GM21529 (cell line): ENCODE results near the gene PRUNE1.
A peak's percentile ranks its signal among the peaks of the same experiment; 100 is the strongest.

Experiments
- ATAC-seq: cut with Tn5 transposase; IDR thresholded peaks from one replicate; pipeline ENCODE4 v1.9.1; 2021; ENCODE audit not compliant: unreplicated experiment

PRUNE1 gene

GRCh38 chr1:151049458-151049857, 41.2 kb downstream of the PRUNE1 start:
- ATAC-seq = no peak

GRCh38 chr1:151050051-151050688, 41.9 kb downstream of the PRUNE1 start:
- no peak for ATAC-seq

- ATAC-seq = no peak
Measured at GRCh38 chr1:151051356-151052009, 43.2 kb downstream of the PRUNE1 start.

DNA sequence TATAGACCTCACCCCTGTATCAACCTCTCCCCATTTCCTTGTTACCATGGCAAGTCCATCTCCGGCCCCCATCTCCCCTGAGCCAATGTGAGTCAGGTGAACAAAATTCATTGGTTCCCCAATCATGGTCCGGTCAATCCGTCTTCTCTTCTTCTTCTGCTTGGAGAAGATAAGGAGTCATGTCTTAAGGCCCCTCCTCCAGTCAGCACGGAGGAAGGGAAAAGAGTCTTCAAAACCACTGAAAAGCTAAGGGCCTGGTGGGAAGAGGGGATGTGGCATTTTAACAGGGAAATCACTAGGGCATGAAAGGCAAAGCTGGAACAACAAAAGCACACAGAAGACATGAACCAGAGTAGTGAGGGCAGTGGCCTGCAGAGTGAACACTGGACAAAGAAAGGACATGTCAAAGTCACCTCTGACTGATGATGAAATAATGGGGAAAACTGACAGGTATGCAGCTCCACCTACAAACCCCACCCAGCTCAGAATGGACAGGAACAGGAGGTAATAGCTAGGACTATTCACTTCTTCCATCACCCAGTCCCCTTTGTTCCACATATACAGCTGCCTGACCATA, 46.8 kb downstream of the PRUNE1 start:
- ATAC-seq = no peak

DNA sequence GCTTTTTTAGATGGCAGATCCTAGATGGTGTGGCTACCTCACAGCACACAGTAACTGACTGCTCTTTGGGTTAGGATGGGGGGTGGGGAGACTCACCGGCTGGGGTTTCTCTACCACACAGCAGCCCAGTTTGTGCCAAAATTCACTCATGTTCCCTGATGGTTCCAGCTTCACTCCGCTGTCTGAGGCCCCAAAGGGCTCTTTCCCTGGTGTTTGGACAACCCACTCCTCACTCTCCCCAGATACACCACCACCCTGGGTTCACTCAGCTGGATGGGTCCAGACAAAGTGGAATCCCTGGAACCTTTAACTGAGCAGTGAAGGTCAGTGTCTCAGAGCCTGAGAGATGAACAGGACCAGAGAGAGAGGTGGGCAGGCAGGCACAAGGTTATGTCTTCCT, 47.3 kb downstream of the PRUNE1 start:
- no peak for ATAC-seq

DNA sequence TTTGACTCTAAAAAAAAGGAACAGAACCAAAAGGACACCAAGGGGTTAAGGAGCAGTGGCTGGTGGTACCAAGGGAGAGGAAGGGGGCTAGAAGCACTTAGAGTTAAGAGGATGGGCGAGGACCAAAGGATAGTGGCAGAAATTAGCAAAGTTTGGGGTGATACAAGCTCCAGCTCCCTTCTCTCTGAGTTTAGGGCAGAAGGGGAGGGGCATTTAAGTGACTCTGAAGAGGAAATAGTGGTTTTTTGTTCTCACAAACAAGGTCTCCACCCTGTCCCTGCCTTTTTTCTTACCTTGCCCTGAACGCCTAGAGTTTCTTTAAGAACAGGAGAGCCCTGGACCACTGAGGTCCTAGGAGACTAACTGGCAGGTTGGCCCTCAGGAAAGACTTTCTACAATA, 47.9 kb downstream of the PRUNE1 start:
- no peak for ATAC-seq

DNA sequence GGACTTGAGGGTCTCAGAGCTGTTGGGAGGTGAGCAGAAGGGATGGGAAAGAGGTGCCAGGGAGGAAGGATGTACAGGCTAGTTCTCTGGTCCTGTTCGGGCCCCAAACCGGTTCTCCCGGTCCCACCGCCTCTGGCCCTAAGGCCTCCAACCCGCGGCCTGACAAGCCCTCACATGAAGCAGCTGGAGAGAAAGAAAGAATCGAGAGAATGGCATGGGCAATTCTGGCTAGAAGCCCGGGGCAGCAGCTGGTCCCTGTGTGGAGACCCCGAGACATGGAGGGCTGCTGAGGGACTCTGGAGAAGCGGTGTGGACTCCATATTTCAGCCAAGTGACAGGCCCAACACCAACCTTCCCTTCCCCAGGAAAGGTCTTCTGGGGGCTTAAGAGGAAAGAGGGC, 50.4 kb downstream of the PRUNE1 start:
- no peak for ATAC-seq

DNA sequence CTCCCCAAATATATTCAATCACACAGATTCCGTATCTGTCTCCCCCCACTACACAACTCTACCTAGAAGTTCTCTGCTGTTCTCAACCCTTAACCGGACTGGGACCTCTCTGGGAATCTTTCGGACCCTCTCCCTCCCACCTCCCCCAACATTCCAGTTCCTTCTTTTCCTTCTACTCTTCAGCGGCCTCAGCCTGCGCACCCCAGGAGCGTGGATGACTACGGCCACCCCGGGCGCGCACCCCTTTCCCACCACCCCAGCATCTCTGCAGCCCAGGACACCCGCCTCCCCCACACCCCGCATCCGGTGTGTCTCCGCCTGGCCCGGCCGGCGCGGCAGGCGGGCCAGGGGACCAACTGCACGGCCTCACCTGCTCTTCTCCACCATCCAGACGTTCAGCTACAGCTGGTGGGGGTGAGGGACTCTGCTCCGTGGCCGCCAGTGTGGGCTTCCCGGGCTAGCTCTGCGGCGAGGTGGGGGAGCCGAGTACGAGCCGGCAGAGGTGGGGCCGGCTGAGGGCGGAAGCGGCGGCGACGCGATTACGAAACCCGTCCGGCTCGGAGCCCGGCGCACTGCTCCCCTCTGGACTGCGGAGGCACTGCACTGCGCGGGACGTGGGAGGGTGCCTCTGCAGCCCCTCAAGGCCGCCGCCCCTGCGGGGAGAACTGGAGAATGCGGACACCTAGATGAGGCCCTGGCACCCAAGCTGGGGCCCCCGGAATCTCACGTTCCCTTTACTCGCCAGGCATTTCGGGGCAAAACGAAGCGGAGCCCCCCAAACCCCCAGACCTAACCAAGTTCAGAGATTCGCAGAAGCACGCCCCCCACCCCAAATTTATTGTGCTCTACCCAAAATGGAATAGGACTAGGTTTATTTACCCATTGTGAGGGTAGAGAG, 51.1 kb downstream of the PRUNE1 start, which contains the start of gene CDC42SE1:
CDC42SE1 (minus strand) TSS at position 514 of the 898 bp plus-strand sequence. CDS start 3,892 bp downstream, outside the sequence.
- peak; percentile 85 for ATAC-seq

- ATAC-seq = no peak
Measured at GRCh38 chr1:151060007-151060656, 51.9 kb downstream of the PRUNE1 start, which contains the start of gene MLLT11. MLLT11 (plus strand) TSS chr1:151060397; CDS start chr1:151067225, 6,828 bp downstream.

DNA sequence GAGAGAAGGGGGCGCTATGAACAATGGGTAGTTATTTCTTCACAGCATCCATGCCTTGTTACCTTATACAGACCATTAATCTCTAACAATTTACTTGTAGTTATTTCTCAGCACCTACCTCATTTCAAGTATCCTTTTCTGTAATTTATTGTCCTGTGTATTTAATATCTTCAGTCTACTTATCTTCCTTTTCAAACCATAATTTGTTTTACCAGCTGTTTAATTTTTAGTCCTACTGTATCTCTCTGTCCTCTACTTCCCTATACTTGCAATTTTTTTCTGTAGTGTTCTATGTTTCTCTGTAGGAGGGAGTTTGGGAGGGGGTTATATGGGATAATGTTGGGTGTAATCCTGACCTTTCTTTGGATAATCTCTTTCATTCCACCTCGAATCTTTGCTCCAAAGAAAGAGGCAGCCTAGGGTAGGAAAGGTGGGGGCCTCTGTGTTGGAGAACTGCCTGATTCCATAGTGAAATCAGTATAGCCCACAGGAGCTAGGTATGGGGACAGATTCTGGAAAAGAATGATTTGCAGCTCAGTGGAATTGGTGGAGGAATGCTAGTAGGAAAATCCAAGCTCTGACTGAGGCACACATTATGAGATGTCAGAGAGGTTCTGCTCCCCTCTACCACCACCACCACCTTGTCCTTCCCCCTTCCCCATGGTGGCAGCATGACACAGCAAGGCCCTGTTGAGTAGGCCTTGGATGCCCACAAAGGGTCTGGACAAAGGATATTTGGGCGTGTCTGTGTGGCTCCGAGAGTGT, 52.6 kb downstream of the PRUNE1 start:
- no peak for ATAC-seq

DNA sequence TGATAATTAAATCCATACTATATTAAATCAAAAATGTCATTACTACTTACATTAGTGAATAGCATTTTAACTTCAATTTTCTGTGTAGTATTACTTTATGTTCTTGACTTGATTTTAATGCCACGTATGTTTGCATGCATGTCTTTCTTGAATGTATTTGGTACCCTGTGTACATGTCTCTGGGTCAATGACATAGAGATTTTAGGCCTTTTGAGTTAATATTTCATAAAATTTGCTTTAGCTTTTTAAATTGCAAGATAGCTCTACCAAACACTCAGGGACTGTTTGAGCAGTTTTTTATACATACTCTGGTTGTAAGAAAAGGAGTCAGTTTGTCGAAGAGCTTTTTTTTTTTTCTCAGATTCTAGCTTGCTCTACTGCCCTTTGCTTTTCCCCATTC, 53.5 kb downstream of the PRUNE1 start:
- no peak for ATAC-seq

- no peak for ATAC-seq
Measured at GRCh38 chr1:151062741-151063371, 54.6 kb downstream of the PRUNE1 start.

DNA sequence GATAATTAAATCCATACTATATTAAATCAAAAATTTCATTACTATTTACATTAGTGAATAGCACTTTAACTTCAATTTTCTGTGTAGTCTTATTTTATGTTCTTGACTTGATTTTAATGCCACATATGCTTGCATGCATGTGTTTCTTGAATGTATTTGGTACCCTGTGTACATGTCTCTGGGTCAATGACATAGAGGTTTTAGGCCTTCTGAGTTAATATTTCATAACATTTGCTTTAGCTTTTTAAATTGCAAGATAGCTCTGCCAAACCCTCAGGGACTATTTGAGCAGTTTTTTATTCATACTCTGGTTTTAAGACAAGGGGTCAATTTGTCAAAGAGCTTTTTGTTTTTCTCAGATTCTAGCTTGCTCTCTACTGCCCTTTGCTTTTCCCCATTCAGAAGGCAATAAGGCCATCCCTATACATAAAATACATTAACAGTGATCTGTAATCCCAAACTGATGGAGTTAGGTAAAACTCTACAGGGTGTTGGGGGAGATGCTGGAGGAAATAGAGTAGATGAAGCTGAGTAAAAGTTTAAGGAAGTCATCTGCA, 56.9 kb downstream of the PRUNE1 start:
- ATAC-seq = no peak

GRCh38 chr1:151067185-151067584, 58.9 kb downstream of the PRUNE1 start:
- no peak for ATAC-seq

GRCh38 chr1:151069103-151069486, 60.8 kb downstream of the PRUNE1 start:
- no peak for ATAC-seq

DNA sequence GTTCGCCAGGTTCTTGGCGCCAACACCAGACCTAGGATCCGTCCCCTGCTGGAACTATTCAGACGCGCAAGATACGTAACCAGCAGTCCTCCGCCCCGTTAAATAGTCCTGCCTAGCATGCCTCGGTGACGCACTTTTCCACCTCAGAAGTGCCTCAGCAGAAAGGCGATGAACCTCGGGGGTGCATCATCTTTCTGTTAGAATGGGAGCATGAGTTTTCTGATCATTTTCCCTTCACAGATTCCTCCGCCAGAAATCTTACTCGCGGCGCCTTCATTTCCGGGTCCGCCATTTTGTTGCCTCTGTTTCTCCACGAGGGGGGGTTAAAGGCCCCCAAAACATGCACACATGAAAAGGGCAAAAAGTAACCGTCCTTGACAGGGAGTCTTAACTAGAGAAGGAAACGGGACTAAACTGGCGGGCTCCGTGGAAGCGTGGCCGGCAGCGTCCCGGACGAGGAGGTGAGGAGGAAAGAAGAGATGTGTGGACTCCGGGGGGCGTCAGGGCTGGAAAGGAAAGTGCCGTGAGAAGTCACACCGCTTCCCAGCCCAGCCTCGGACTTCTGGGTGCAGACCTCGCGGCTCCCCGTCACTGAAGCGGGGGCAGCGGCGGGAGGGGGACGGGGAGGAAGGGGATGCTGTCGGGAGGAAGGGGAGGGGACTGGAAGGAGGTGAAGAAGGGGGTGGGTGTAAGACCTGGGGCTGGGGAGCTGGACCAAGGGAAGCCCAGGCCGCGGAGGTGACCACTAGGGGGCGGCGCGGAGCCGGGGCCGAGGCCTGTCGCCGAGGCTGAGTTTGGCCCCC, 62.4 kb downstream of the PRUNE1 start, which contains the start of gene GABPB2:
GABPB2 (plus strand) TSS at position 288 of the 803 bp plus-strand sequence. CDS start 17,429 bp downstream, outside the sequence.
- peak; percentile 84 for ATAC-seq

DNA sequence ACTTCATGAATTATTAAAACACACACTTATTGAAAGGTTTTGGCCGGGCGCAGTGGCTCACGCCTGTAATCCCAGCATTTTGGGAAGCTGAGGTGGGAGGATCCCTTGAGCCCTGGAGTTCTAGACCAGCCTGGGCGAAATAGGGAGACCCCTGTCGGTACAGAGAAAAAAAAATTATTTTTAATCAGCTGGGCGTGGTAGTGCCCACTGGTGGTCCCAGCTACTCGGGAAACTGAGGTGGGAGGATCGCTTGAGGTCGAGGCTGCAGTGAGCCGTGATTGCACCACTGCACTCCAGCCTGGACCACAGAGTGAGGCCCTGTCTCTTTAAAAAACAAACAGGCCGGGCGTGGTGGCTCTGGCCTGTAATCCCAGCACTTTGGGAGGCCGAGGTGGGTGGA, 64.0 kb downstream of the PRUNE1 start:
- no peak for ATAC-seq
